Hepatocyte (in vitro differentiated cells): ENCODE data around the gene MAPKAP1. TPM values are rescaled to one million over a fixed set of nuclear protein-coding genes. Genes with fewer than 3 reads are reported as not detected.

ENCODE experiments used
- DNase-seq: peaks from one replicate; pipeline ENCODE4 v3.0.0-alpha.2; 2016; ENCODE audit warnings: low spot score
- H2AFZ ChIP-seq: fragments of 200-600 bp; sonication (generic); 2 replicates; pipeline ENCODE4 v1.6.0; 2016; ENCODE audit warnings: antibody characterized with exemption, mild to moderate bottlenecking
- H3K27ac ChIP-seq: fragments of 200-600 bp; sonication (generic); 2 replicates; pipeline ENCODE4 v1.5.1; 2016; ENCODE audit warnings: mild to moderate bottlenecking
- H3K27me3 ChIP-seq: fragments of 200-600 bp; sonication (generic); 2 replicates; pipeline ENCODE4 v1.6.1; 2016
- H3K36me3 ChIP-seq: fragments of 200-600 bp; sonication (generic); replicated peaks from 2 replicates; pipeline ENCODE4 v1.5.1; 2016; ENCODE audit warnings: low read depth; ENCODE audit not compliant: insufficient read depth
- H3K4me1 ChIP-seq: fragments of 200-600 bp; sonication (generic); 2 replicates; pipeline ENCODE4 v1.5.1; 2016; ENCODE audit warnings: mild to moderate bottlenecking, moderate library complexity; ENCODE audit not compliant: insufficient read depth
- H3K4me2 ChIP-seq: fragments of 200-600 bp; sonication (generic); 2 replicates; pipeline ENCODE4 v1.6.0; 2016
- H3K4me3 ChIP-seq: fragments of 200-600 bp; sonication (generic); 2 replicates; pipeline ENCODE4 v1.5.1; 2016; ENCODE audit warnings: mild to moderate bottlenecking
- H3K79me2 ChIP-seq: fragments of 200-600 bp; sonication (generic); 2 replicates; pipeline ENCODE4 v1.6.0; 2017; ENCODE audit warnings: mild to moderate bottlenecking
- H3K9me2 ChIP-seq: fragments of 200-600 bp; sonication (generic); replicated peaks from 2 replicates; pipeline ENCODE4 v1.6.0; 2017; ENCODE audit warnings: mild to moderate bottlenecking; ENCODE audit not compliant: insufficient read depth
- H3K9me3 ChIP-seq: fragments of 200-600 bp; sonication (generic); 2 replicates; pipeline ENCODE4 v1.5.1; 2016; ENCODE audit warnings: low read depth, mild to moderate bottlenecking
- H4K20me1 ChIP-seq: fragments of 200-600 bp; sonication (generic); 2 replicates; pipeline ENCODE4 v1.6.0; 2016; ENCODE audit warnings: mild to moderate bottlenecking; ENCODE audit not compliant: insufficient read depth, poor library complexity, severe bottlenecking
- EZH2 ChIP-seq: fragments of 200-600 bp; sonication (generic); IDR thresholded peaks from 2 replicates; pipeline ENCODE4 v1.6.1; 2016; ENCODE audit warnings: antibody characterized with exemption, mild to moderate bottlenecking, borderline replicate concordance
- EZH2phosphoT487 ChIP-seq: fragments of 200-600 bp; sonication (generic); IDR thresholded peaks from one replicate; pipeline ENCODE4 v1.6.1; 2018; ENCODE audit warnings: antibody characterized with exemption, mild to moderate bottlenecking, low read depth, moderate library complexity; ENCODE audit not compliant: unreplicated experiment, severe bottlenecking
- WGBS: methylation state at CpG from one replicate; pipeline ENCODE4 v1.1.6; 2016; ENCODE audit warnings: low lambda C conversion rate; ENCODE audit errors: missing lambda C conversion rate; 5-methylcytosine and 5-hydroxymethylcytosine counted together
- polyA plus RNA-seq: library from polyadenylated mRNA; unstranded; fragments of >200 nt; fragmentation: Nextera tagmentation; extraction: Ambion mirVana; gene quantifications from 2 replicates; pipeline ENCODE4 v1.2.1, GENCODE V29; 2016
- total RNA-seq: library from RNA; depleted of rRNA; stranded (reverse); fragments of >200 nt; gene quantifications from 2 replicates; pipeline ENCODE4 v1.2.3, GENCODE V29; 2014
- TF ChIP-seq, protein P1 (sequence below): fragments of 200-600 bp; sonication (generic); IDR thresholded peaks from 2 replicates; pipeline ENCODE4 v1.5.1; 2016; ENCODE audit warnings: antibody characterized with exemption, mild to moderate bottlenecking; ENCODE audit not compliant: poor library complexity

MAPKAP1 gene
- total and polyA plus RNA-seq, 2 experiments from 2014 or later: 74.5 to 79.4 TPM

DNA sequence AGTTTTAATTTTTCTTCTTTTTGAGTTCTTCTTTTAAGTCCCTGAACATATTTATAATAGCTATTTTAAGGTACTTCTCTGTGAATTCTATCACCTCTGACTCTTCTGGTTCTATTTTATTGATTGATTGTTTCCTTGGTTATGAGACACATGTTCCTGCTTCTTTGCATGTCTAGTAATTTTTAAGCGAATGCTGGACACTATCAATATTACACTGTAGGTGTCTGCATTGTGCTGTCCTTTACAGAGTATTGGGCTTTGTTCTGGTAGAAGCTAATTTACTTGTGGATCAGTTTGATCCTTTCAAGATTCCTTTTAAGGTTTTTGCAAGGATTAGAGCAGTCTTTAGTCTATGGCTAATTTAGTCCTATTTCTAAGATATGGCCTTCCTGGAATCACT, 249.7 kb downstream of the MAPKAP1 start:
- no peak for DNase-seq
- Histone ChIP-seq H3K4me1 (peaks cover 3% of the 10 kb centered on the region), H4K20me1 (no peaks in the 10 kb centered on the region), H3K4me3 (no peak overlapping the region), H3K9me3 (peaks cover 11% of the 10 kb centered on the region), H2AFZ (no peak overlapping the region), H3K4me2 (no peak overlapping the region), H3K79me2 (no peaks in the 10 kb centered on the region), H3K9me2 (no peaks in the 10 kb centered on the region), H3K27me3 (no peaks in the 10 kb centered on the region), H3K27ac (no peak overlapping the region), H3K36me3 (no peaks in the 10 kb centered on the region)
- TF ChIP-seq, protein P1, sequence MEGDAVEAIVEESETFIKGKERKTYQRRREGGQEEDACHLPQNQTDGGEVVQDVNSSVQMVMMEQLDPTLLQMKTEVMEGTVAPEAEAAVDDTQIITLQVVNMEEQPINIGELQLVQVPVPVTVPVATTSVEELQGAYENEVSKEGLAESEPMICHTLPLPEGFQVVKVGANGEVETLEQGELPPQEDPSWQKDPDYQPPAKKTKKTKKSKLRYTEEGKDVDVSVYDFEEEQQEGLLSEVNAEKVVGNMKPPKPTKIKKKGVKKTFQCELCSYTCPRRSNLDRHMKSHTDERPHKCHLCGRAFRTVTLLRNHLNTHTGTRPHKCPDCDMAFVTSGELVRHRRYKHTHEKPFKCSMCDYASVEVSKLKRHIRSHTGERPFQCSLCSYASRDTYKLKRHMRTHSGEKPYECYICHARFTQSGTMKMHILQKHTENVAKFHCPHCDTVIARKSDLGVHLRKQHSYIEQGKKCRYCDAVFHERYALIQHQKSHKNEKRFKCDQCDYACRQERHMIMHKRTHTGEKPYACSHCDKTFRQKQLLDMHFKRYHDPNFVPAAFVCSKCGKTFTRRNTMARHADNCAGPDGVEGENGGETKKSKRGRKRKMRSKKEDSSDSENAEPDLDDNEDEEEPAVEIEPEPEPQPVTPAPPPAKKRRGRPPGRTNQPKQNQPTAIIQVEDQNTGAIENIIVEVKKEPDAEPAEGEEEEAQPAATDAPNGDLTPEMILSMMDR: no peak
- TF ChIP-seq EZH2 (no peak), EZH2phosphoT487 (no peak)
- 82% methylated on average over 1 of the region's 1 CpG for WGBS

DNA sequence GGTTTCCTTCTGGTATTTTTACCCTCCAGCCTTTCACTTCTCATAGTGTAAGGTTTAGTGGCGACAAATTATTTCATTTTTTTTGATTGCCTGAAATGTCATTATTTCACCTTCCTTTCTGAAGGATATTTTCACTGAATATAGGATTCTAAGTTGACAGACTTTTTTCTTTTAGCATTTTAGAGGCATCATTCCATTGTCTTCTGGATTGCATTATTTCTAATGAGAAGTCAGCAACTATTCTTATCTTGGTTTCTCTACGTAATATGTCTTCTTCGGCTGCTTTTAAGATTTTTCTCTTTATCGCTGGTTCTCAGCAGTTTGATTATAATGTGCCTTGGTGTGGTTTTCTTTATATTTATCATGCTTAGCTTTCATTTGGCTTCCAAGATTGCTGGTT, 251.1 kb downstream of the MAPKAP1 start:
- no peaks in the 10 kb centered on the region for H3K9me2 ChIP-seq
- TF ChIP-seq, protein P1: no peak
- TF ChIP-seq EZH2phosphoT487: no peak
- TF ChIP-seq EZH2: no peak
- H3K4me1 ChIP-seq: no peaks in the 10 kb centered on the region
- DNase-seq: no peak
- no peaks in the 10 kb centered on the region for H3K27me3 ChIP-seq
- H3K4me3 ChIP-seq: no peak overlapping the region
- no peaks in the 10 kb centered on the region for H3K36me3 ChIP-seq
- H3K4me2 ChIP-seq: no peak overlapping the region
- H4K20me1 ChIP-seq: no peaks in the 10 kb centered on the region
- H2AFZ ChIP-seq: no peak overlapping the region
- H3K79me2 ChIP-seq: no peaks in the 10 kb centered on the region
- WGBS: 96% methylated on average over 4 of the region's 4 CpGs
- H3K9me3 ChIP-seq: peaks cover 11% of the 10 kb centered on the region
- no peak overlapping the region for H3K27ac ChIP-seq

DNA sequence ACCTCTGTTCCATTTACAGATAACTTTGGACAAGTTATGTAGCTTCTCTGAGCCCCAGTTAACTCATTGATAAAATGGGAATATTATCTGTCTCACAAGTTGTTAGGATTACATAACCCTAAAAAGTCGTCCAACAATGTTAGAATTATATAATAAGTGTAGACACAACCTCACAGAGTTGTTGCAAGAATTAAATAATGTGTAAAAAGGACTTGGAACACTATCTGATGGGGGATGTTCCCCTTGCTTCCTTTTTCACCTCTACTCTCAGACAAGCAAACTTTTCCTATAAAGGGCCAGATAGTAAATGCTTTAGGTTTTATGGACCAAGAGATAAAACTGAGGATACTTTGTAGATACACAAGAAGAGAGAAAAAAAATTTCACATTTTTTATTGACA, 251.9 kb downstream of the MAPKAP1 start:
- H3K79me2 ChIP-seq: no peaks in the 10 kb centered on the region
- 32% methylated on average over 1 of the region's 1 CpG for WGBS
- peaks cover 11% of the 10 kb centered on the region for H3K9me3 ChIP-seq
- H3K4me3 ChIP-seq: no peak overlapping the region
- H3K9me2 ChIP-seq: no peaks in the 10 kb centered on the region
- no peaks in the 10 kb centered on the region for H4K20me1 ChIP-seq
- H3K4me2 ChIP-seq: no peak overlapping the region
- H3K27me3 ChIP-seq: no peaks in the 10 kb centered on the region
- no peak overlapping the region for H2AFZ ChIP-seq
- TF ChIP-seq, protein P1: no peak
- no peak for TF ChIP-seq EZH2
- no peak for TF ChIP-seq EZH2phosphoT487
- DNase-seq: no peak
- H3K4me1 ChIP-seq: no peaks in the 10 kb centered on the region
- no peak overlapping the region for H3K27ac ChIP-seq
- H3K36me3 ChIP-seq: no peaks in the 10 kb centered on the region

- H4K20me1 ChIP-seq: no peaks in the 10 kb centered on the region
- H3K36me3 ChIP-seq: no peaks in the 10 kb centered on the region
- H3K9me2 ChIP-seq: no peaks in the 10 kb centered on the region
- no peak overlapping the region for H3K4me2 ChIP-seq
- 89% methylated on average over 18 of the region's 18 CpGs for WGBS
- H3K4me1 ChIP-seq: no peaks in the 10 kb centered on the region
- no peak overlapping the region for H3K4me3 ChIP-seq
- no peaks in the 10 kb centered on the region for H3K9me3 ChIP-seq
- no peak overlapping the region for H3K27ac ChIP-seq
- no peak for DNase-seq
- H2AFZ ChIP-seq: no peak overlapping the region
- no peaks in the 10 kb centered on the region for H3K79me2 ChIP-seq
- no peaks in the 10 kb centered on the region for H3K27me3 ChIP-seq
- no peak for TF ChIP-seq EZH2
- TF ChIP-seq EZH2phosphoT487: no peak
Observed at GRCh38 chr9:125447202-125447802, 259.7 kb downstream of the MAPKAP1 start.
